ENCODE data around the gene KLLN.
A peak's percentile ranks its signal among the peaks of the same experiment; 100 is the strongest.
"Not testable (repeated sequence)": the region's sequence is repeated elsewhere in the genome, so short reads cannot be mapped to it uniquely, and the experiment has no call there.

Gene KLLN

GRCh38 chr10:87863053-87863943 lies at the start of gene KLLN, which contains the start of gene PTEN:
KLLN (minus strand) TSS chr10:87863533; CDS start chr10:87862487, 1,046 bp downstream.
PTEN (plus strand) TSS chr10:87863625; CDS start chr10:87864470, 845 bp downstream.
- DNase-seq (ENCODE audit: insufficient read length, low spot score), result peak; percentile 69
- FAIRE-seq, result no peak

GRCh38 chr10:87903396-87903795 lies 40.1 kb upstream of the KLLN start:
- not testable (repeated sequence) for DNase-seq (ENCODE audit: insufficient read length, low spot score); FAIRE-seq

More at GRCh38 chr10:87863053-87863943, at the start of gene KLLN, which contains the start of gene PTEN:
- TF ChIP-seq CTCF (IDR thresholded peaks at IDR 0.05; ENCODE audit: insufficient read depth, missing control alignments), result no peak

GRCh38 chr10:87897957-87898356 lies 34.6 kb upstream of the KLLN start:
- DNase-seq (ENCODE audit: insufficient read length, low spot score); FAIRE-seq: not testable (repeated sequence)

- FAIRE-seq, result no peak
- DNase-seq (ENCODE audit: insufficient read length, low spot score), result no peak
- no peak for TF ChIP-seq CTCF (IDR thresholded peaks at IDR 0.05; ENCODE audit: insufficient read depth, missing control alignments)
These were observed 32.9 kb upstream of the KLLN start for GRCh38 chr10:87896216-87896615.

- DNase-seq (ENCODE audit: insufficient read length, low spot score), result no peak
- no peak for TF ChIP-seq CTCF (IDR thresholded peaks at IDR 0.05; ENCODE audit: insufficient read depth, missing control alignments)
- no peak for FAIRE-seq
These were observed 32.1 kb upstream of the KLLN start for GRCh38 chr10:87895430-87895829.

- DNase-seq (ENCODE audit: insufficient read length, low spot score), result no peak
- FAIRE-seq, result no peak
- no peak for TF ChIP-seq CTCF (IDR thresholded peaks at IDR 0.05; ENCODE audit: insufficient read depth, missing control alignments)
These were observed 24.4 kb upstream of the KLLN start for GRCh38 chr10:87887548-87888289.

GRCh38 chr10:87887146-87887545 lies 23.8 kb upstream of the KLLN start:
- DNase-seq (ENCODE audit: insufficient read length, low spot score), result no peak
- FAIRE-seq, result no peak
- no peak for TF ChIP-seq CTCF (IDR thresholded peaks at IDR 0.05; ENCODE audit: insufficient read depth, missing control alignments)

- DNase-seq (ENCODE audit: insufficient read length, low spot score), result no peak
- no peak for FAIRE-seq
- TF ChIP-seq CTCF (IDR thresholded peaks at IDR 0.05; ENCODE audit: insufficient read depth, missing control alignments), result no peak
These were observed 23.3 kb upstream of the KLLN start for GRCh38 chr10:87886635-87887034.

All from D721Med (cell line).